ENCODE results near the gene USP1.

Gene USP1

GRCh38 chr1:62436466-62437272 lies at the start of gene USP1:
USP1 (plus strand) TSS chr1:62437049; CDS start chr1:62439868, 2,819 bp downstream.
- peak; percentile 95 for DNase-seq (ENCODE audit: low spot score)

- DNase-seq (ENCODE audit: low spot score): no peak
Observed at GRCh38 chr1:62389531-62389930, 47.3 kb upstream of the USP1 start.

GRCh38 chr1:62390071-62390470 lies 46.8 kb upstream of the USP1 start:
- DNase-seq (ENCODE audit: low spot score): no peak

GRCh38 chr1:62391369-62391971 lies 45.4 kb upstream of the USP1 start:
- no peak for DNase-seq (ENCODE audit: low spot score)

GRCh38 chr1:62392951-62393350 lies 43.9 kb upstream of the USP1 start:
- no peak for DNase-seq (ENCODE audit: low spot score)

- DNase-seq (ENCODE audit: low spot score): no peak
Observed at GRCh38 chr1:62394646-62395045, 42.2 kb upstream of the USP1 start.

- DNase-seq (ENCODE audit: low spot score): no peak
Observed at GRCh38 chr1:62395291-62395690, 41.6 kb upstream of the USP1 start.

- DNase-seq (ENCODE audit: low spot score): no peak
Observed at GRCh38 chr1:62396871-62397270, 40.0 kb upstream of the USP1 start.

- no peak for DNase-seq (ENCODE audit: low spot score)
Observed at GRCh38 chr1:62397301-62397700, 39.5 kb upstream of the USP1 start.

GRCh38 chr1:62398377-62398776 lies 38.5 kb upstream of the USP1 start:
- DNase-seq (ENCODE audit: low spot score): peak; percentile 83

GRCh38 chr1:62401034-62401760 lies 35.7 kb upstream of the USP1 start:
- no peak for DNase-seq (ENCODE audit: low spot score)

- no peak for DNase-seq (ENCODE audit: low spot score)
Observed at GRCh38 chr1:62405247-62405646, 31.6 kb upstream of the USP1 start.

- no peak for DNase-seq (ENCODE audit: low spot score)
Observed at GRCh38 chr1:62406576-62406975, 30.3 kb upstream of the USP1 start.

- DNase-seq (ENCODE audit: low spot score): peak; percentile 63
Observed at GRCh38 chr1:62407398-62408009, 29.3 kb upstream of the USP1 start.

GRCh38 chr1:62415687-62416086 lies 21.2 kb upstream of the USP1 start:
- no peak for DNase-seq (ENCODE audit: low spot score)

- peak; percentile 33 for DNase-seq (ENCODE audit: low spot score)
Observed at GRCh38 chr1:62417351-62417999, 19.4 kb upstream of the USP1 start.

- no peak for DNase-seq (ENCODE audit: low spot score)
Observed at GRCh38 chr1:62420214-62420613, 16.6 kb upstream of the USP1 start.

- no peak for DNase-seq (ENCODE audit: low spot score)
Observed at GRCh38 chr1:62423580-62424242, 13.1 kb upstream of the USP1 start.

- peak; percentile 40 for DNase-seq (ENCODE audit: low spot score)
Observed at GRCh38 chr1:62424411-62424810, 12.4 kb upstream of the USP1 start.

- no peak for DNase-seq (ENCODE audit: low spot score)
Observed at GRCh38 chr1:62425041-62425440, 11.8 kb upstream of the USP1 start.

- no peak for DNase-seq (ENCODE audit: low spot score)
Observed at GRCh38 chr1:62426237-62426636, 10.6 kb upstream of the USP1 start.

Measured in AG20443 (cell line).